ENCODE measurements around the gene MPND. TPM values are rescaled to one million over a fixed set of nuclear protein-coding genes. Genes with fewer than 3 reads are reported as not detected.

MPND gene
- total and polyA plus RNA-seq, 8 donors, result 2.2 to 25.0 (median 21.2) TPM

DNA sequence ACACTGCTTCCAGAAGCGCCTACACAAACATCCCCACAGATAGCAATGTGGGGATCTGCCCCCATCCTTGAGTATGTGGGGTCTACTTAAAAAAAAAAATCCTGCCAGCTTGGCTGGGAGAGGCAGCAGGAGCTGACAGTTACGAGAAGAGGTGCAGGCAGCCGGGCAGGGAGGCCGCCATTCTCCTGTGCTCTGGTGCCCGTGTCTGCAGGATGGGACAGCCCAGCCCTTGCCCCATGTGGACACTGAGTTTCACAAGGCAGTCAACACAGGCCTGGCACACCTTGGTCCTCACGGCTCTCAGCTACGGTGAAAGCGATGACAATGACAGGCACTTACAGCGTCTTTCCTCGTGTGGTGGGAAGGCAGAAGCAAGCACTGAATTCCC lies 24.0 kb downstream of the MPND start:
- Histone ChIP-seq H3K27me3 (no peaks in the 10 kb centered on the region), H3K36me3 (peaks cover 38 to 51% (median 48%) of the 10 kb centered on the region in 4 donors), H3K9me3 (no peaks in the 10 kb centered on the region), H3K4me1 (peaks cover 31 to 51% (median 48%) of the 10 kb centered on the region in 4 donors), H3K27ac (no peak overlapping the region), H3K4me3 (no peak overlapping the region)
- intact Hi-C loops (cut with DNase I; ENCODE audit: low total_unique reads), result no loop called here
- DNase-seq, result no peak
- TF ChIP-seq POLR2A (IDR thresholded peaks at IDR 0.05) (no peak), POLR2AphosphoS5 (IDR thresholded peaks at IDR 0.05) (no peak), EP300 (IDR thresholded peaks at IDR 0.05) (no peak)
- TF ChIP-seq, protein P1, sequence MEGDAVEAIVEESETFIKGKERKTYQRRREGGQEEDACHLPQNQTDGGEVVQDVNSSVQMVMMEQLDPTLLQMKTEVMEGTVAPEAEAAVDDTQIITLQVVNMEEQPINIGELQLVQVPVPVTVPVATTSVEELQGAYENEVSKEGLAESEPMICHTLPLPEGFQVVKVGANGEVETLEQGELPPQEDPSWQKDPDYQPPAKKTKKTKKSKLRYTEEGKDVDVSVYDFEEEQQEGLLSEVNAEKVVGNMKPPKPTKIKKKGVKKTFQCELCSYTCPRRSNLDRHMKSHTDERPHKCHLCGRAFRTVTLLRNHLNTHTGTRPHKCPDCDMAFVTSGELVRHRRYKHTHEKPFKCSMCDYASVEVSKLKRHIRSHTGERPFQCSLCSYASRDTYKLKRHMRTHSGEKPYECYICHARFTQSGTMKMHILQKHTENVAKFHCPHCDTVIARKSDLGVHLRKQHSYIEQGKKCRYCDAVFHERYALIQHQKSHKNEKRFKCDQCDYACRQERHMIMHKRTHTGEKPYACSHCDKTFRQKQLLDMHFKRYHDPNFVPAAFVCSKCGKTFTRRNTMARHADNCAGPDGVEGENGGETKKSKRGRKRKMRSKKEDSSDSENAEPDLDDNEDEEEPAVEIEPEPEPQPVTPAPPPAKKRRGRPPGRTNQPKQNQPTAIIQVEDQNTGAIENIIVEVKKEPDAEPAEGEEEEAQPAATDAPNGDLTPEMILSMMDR (IDR thresholded peaks at IDR 0.05), result no peak
- 89 to 95% (median 94%) methylated on average over 10 of the region's 10 CpGs for WGBS, 5 donors

DNA sequence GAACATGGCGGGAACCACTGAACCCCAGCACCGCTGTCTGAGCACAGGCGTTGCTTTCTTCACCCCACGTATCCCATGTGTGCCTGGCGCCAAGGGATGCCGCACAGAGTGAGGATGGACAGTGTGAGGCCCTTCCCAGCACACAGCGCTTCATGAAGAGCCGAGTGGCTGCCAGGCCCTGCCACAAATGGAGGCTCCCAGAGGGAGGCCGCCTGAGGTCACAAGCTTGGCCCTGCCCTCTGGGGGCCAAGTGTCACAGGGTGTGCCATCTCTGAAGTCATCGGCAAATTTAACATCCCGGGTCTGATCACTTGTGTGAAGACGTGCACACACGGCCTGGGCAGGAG lies 24.4 kb downstream of the MPND start:
- WGBS, 5 donors, result 78 to 92% (median 86%) methylated on average over 7 to 13 of the region's 13 CpGs
- peak in 1 of 2 donors; percentile 13 for DNase-seq
- H3K27me3 ChIP-seq, result no peaks in the 10 kb centered on the region
- H3K9me3 ChIP-seq, result no peaks in the 10 kb centered on the region
- H3K36me3 ChIP-seq, result peaks cover 33 to 46% (median 44%) of the 10 kb centered on the region in 4 donors
- H3K4me1 ChIP-seq, result peaks cover 31 to 56% (median 52%) of the 10 kb centered on the region in 4 donors
- H3K4me3 ChIP-seq, result no peak overlapping the region
- TF ChIP-seq POLR2A (IDR thresholded peaks at IDR 0.05) (no peak), EP300 (IDR thresholded peaks at IDR 0.05) (no peak), POLR2AphosphoS5 (IDR thresholded peaks at IDR 0.05) (no peak)
- TF ChIP-seq, protein P1 (IDR thresholded peaks at IDR 0.05), result no peak
- intact Hi-C loops (cut with DNase I; ENCODE audit: low total_unique reads), result no loop called here
- H3K27ac ChIP-seq, result peak overlapping the region in 3 of 5 donors; percentile 82 to 89 (median 83)

DNA sequence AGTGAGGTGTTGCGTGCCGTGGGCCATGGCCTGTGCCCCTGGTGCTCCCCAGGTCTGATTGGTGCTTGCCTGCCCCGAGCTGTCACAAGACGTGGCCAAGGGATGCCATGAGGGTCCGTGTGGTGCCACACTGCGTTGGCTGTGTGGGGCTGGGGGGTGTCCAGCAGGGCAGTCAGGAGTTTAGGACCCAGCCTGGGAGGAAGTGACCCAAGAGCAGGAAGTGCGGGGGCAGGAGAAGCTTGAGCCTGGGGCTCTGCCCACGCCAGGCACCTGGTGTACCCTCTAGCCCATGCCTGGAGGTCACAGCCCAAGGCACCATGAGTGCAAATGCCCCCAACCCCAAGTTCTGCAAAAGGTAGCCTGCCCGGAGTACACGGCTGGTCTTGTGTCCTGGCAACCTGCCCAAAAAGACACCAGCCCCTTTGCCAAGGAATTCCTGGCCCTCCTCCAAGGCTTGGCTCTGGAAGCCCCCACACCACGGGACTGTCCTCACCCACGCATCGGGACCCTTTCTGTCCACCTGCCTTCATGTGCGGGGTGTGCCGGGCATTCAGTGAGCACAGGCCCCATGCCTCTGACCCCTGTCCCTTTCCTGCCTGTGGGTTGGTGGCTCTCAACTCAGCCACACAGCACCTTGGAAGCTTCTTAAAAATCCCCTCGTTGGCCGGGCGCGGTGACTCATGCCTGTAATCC lies 24.9 kb downstream of the MPND start:
- H3K9me3 ChIP-seq, result no peaks in the 10 kb centered on the region
- no peak for TF ChIP-seq POLR2A (IDR thresholded peaks at IDR 0.05)
- TF ChIP-seq, protein P1 (IDR thresholded peaks at IDR 0.05), result no peak
- TF ChIP-seq POLR2AphosphoS5 (IDR thresholded peaks at IDR 0.05), result no peak
- TF ChIP-seq EP300 (IDR thresholded peaks at IDR 0.05), result no peak
- intact Hi-C loops (cut with DNase I; ENCODE audit: low total_unique reads), result no loop called here
- H3K4me3 ChIP-seq, result peak overlapping the region in 2 of 4 donors; percentile 16 to 38
- H3K36me3 ChIP-seq, result peaks cover 28 to 41% (median 38%) of the 10 kb centered on the region in 4 donors
- peaks cover 34 to 61% (median 57%) of the 10 kb centered on the region in 4 donors for H3K4me1 ChIP-seq
- H3K27ac ChIP-seq, result peak overlapping the region; percentile 42 to 89 (median 82)
- no peaks in the 10 kb centered on the region for H3K27me3 ChIP-seq
- WGBS, 5 donors, result 49 to 60% (median 56%) methylated on average over 17 to 19 of the region's 19 CpGs
- peak in 1 of 2 donors; percentile 63 for DNase-seq

DNA sequence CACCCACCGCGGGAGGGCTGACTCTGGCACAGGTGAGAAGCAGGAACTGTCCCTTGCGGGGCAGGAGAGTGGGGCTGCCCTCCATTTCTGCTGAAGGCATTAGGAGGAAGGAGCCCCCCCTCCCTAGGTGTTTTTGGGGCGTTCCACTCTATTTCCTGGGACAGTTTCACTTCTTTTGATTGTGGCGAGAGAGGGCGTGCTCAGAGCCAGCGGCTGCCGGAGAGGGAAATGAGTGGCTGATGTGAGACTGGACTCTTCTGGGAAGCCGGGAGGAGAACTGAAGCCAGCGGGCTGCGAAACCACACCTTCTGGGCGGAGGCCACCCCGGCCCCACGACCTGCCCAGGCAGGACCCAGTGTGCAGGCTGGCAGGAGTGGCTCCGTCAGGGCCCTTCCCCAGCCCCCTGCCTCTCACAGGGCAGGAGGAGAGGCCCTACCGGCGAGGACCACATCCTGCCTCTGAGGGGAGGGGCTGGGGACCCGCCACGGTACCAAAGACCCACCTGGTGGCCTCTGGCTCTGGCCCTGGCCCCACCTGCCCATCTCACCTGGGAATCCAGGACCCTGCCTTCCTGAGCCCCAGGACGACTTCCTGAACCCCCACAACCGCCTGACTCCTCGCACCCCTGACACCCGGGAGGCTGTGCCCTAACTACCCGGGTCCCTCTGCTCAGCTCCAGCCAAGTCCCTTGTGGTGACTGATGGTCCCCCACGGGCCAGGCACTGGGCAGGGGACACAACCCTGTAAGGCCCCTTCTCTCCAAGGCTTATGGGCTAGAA lies 25.9 kb downstream of the MPND start:
- peak; percentile 83 to 88 for DNase-seq
- no peak for TF ChIP-seq EP300 (IDR thresholded peaks at IDR 0.05)
- peak in 2 of 3 donors; percentile 39 to 61 for TF ChIP-seq POLR2AphosphoS5 (IDR thresholded peaks at IDR 0.05)
- no peak for TF ChIP-seq POLR2A (IDR thresholded peaks at IDR 0.05)
- TF ChIP-seq, protein P1 (IDR thresholded peaks at IDR 0.05), result peak in 1 of 7 experiments; percentile 12
- Histone ChIP-seq H3K4me1 (peaks cover 44 to 71% (median 68%) of the 10 kb centered on the region in 4 donors), H3K36me3 (peaks cover 18 to 31% (median 28%) of the 10 kb centered on the region in 4 donors), H3K27ac (peak overlapping the region; percentile 81 to 89 (median 83)), H3K4me3 (peak overlapping the region; percentile 11 to 38 (median 20)), H3K9me3 (no peaks in the 10 kb centered on the region), H3K27me3 (no peaks in the 10 kb centered on the region)
- 14 to 23% (median 14%) methylated on average over 14 to 25 of the region's 25 CpGs for WGBS, 5 donors
- intact Hi-C loops (cut with DNase I; ENCODE audit: low total_unique reads), result no loop called here

Data from stomach (tissue), 9 donors.